NCI-H774 (cell line): Measurements from ENCODE around the gene EHBP1.
"Not testable (repeated sequence)": the region's sequence is repeated elsewhere in the genome, so short reads cannot be mapped to it uniquely, and the experiment has no call there.

Experiments used
- DNase-seq: peaks from one replicate; lab custom pipeline; 2025; lab: John Stamatoyannopoulos, UW

Gene EHBP1

GRCh38 chr2:63019686-63020085 lies 314.2 kb downstream of the EHBP1 start:
- not testable (repeated sequence) for DNase-seq

- no peak for DNase-seq
Measured at GRCh38 chr2:63023444-63023843, 317.9 kb downstream of the EHBP1 start.

- DNase-seq: no peak
Measured at GRCh38 chr2:63027220-63027619, 321.7 kb downstream of the EHBP1 start.

GRCh38 chr2:63029058-63029457 lies 323.5 kb downstream of the EHBP1 start:
- DNase-seq: no peak

- no peak for DNase-seq
Measured at GRCh38 chr2:63034526-63034925, 329.0 kb downstream of the EHBP1 start.

- no peak for DNase-seq
Measured at GRCh38 chr2:63035169-63035568, 329.7 kb downstream of the EHBP1 start.

GRCh38 chr2:63035660-63036059 lies 330.1 kb downstream of the EHBP1 start:
- DNase-seq: no peak

- DNase-seq: no peak
Measured at GRCh38 chr2:63038034-63038433, 332.5 kb downstream of the EHBP1 start.

- DNase-seq: no peak
Measured at GRCh38 chr2:63040586-63040985, 335.1 kb downstream of the EHBP1 start.

- DNase-seq: no peak
Measured at GRCh38 chr2:63041592-63041991, 336.1 kb downstream of the EHBP1 start.

- DNase-seq: no peak
Measured at GRCh38 chr2:63044362-63045327, 339.1 kb downstream of the EHBP1 start.

GRCh38 chr2:63046552-63046951 lies 341.0 kb downstream of the EHBP1 start:
- DNase-seq: no peak

- DNase-seq: no peak
Measured at GRCh38 chr2:63046961-63047320, 341.4 kb downstream of the EHBP1 start.

- DNase-seq: no peak
Measured at GRCh38 chr2:63047321-63048279, 342.1 kb downstream of the EHBP1 start.

- DNase-seq: no peak
Measured at GRCh38 chr2:63048367-63049171, 343.1 kb downstream of the EHBP1 start.

- no peak for DNase-seq
Measured at GRCh38 chr2:63049211-63049969, 343.9 kb downstream of the EHBP1 start.

- DNase-seq: no peak
Measured at GRCh38 chr2:63049970-63050333, 344.4 kb downstream of the EHBP1 start.

GRCh38 chr2:63050334-63051041 lies 345.0 kb downstream of the EHBP1 start, which contains the start of gene OTX1:
OTX1 (plus strand) TSS chr2:63050830; CDS start chr2:63052991, 2,161 bp downstream.
- peak; percentile 78 for DNase-seq

GRCh38 chr2:63051042-63051794 lies 345.7 kb downstream of the EHBP1 start:
- no peak for DNase-seq
